AG04449 (cell line): ENCODE data around the gene CRTAC1.

ENCODE experiments used
- CTCF ChIA-PET: fragments of 350-600 bp; formaldehyde crosslinking; extraction: SDS; loops from one replicate; lab custom pipeline; 2021; ENCODE audit warnings: antibody characterized with exemption; lab: Yijun Ruan, JAX
- POLR2A ChIA-PET: fragments of 400-600, 350-600 bp; formaldehyde crosslinking; extraction: SDS; loops from one replicate; lab custom pipeline; 2020; ENCODE audit warnings: antibody characterized with exemption, inconsistent platforms; lab: Yijun Ruan, JAX
- DNase-seq: peaks from one replicate; pipeline ENCODE4 v3.0.0-alpha.2; 2010; ENCODE audit warnings: low read depth, low spot score
- H3K4me3 ChIP-seq: 2 replicates; pipeline ENCODE4 v1.5.1; 2011; ENCODE audit warnings: low read depth, mild to moderate bottlenecking, control low read depth, low read length
- TF ChIP-seq, protein P1 (sequence below): IDR thresholded peaks from one replicate; pipeline ENCODE4 v1.5.1; 2011; ENCODE audit warnings: mild to moderate bottlenecking, moderate library complexity, low read length, control low read depth, inconsistent platforms; ENCODE audit not compliant: insufficient read depth; ENCODE audit errors: missing control alignments

Gene CRTAC1

GRCh38 chr10:97904018-97904381 is 126.4 kb downstream of the CRTAC1 start:
- TF ChIP-seq, protein P1, sequence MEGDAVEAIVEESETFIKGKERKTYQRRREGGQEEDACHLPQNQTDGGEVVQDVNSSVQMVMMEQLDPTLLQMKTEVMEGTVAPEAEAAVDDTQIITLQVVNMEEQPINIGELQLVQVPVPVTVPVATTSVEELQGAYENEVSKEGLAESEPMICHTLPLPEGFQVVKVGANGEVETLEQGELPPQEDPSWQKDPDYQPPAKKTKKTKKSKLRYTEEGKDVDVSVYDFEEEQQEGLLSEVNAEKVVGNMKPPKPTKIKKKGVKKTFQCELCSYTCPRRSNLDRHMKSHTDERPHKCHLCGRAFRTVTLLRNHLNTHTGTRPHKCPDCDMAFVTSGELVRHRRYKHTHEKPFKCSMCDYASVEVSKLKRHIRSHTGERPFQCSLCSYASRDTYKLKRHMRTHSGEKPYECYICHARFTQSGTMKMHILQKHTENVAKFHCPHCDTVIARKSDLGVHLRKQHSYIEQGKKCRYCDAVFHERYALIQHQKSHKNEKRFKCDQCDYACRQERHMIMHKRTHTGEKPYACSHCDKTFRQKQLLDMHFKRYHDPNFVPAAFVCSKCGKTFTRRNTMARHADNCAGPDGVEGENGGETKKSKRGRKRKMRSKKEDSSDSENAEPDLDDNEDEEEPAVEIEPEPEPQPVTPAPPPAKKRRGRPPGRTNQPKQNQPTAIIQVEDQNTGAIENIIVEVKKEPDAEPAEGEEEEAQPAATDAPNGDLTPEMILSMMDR: no peak
- CTCF ChIA-PET: interaction anchor here (1.6 to 3.4 kb wide), 2 partner anchors 12 to 144 kb away, joined by 3 to 17 read pairs; no protein-coding TSS in a partner anchor
- no peak overlapping the region for H3K4me3 ChIP-seq
- no peak for DNase-seq
- POLR2A ChIA-PET: no interaction called here

GRCh38 chr10:97903128-97904017 is 127.0 kb downstream of the CRTAC1 start:
- H3K4me3 ChIP-seq: no peak overlapping the region
- no peak for DNase-seq
- POLR2A ChIA-PET: no interaction called here

DNA sequence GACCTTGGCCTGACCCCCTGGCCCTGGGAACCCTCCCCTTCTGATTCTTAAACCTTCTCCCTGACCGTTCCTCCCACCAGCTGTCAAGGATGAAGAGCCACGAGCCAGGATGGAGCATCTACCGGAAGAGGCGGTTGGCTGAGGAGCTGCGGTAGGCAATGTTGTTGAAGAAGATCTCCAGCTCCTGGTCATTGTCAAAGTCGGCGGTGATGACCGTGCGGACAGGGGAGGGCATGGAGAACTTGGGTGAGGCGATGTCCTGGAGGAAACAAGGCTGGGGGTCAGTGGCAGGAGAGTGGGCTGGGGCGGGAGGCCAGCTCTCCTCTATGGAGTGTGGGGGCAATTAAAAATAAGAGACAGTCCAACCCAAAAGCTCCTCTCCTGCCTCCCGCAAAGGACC is 129.0 kb downstream of the CRTAC1 start:
- CTCF ChIA-PET: no interaction called here
- POLR2A ChIA-PET: no interaction called here
- no peak for DNase-seq
- no peak overlapping the region for H3K4me3 ChIP-seq
- TF ChIP-seq, protein P1: no peak

More at GRCh38 chr10:97903128-97904017, 127.0 kb downstream of the CRTAC1 start:
- TF ChIP-seq, protein P1: no peak
- CTCF ChIA-PET: interaction anchor here (0.5 to 3.4 kb wide), 4 partner anchors 11 to 144 kb away, joined by 3 to 17 read pairs (median 6); no protein-coding TSS in a partner anchor

DNA sequence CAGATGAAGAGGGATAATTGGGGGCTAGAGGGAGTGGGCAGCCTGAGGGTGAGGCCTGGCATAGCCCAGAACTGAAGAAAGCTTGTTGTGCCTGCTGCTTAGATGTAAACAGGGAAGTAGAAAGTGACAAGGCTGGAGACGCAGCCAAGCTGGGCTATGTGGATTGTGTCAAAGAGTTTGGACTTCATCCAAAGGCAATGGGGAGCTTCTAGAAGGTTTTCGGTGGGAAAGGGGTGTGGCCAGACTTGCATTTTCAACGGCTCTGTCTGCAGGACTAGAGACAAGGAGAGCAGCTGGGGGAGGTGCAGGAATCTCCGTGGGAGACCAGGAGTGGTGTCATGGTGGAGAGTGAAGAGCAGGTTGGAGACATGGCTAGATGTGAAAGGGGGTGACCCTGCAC is 132.0 kb downstream of the CRTAC1 start:
- ChIA-PET CTCF (no interaction called here), POLR2A (no interaction called here)
- TF ChIP-seq, protein P1: no peak
- DNase-seq: no peak
- no peak overlapping the region for H3K4me3 ChIP-seq

- TF ChIP-seq, protein P1: no peak
- H3K4me3 ChIP-seq: no peak overlapping the region
- ChIA-PET CTCF (no interaction called here), POLR2A (no interaction called here)
- DNase-seq: no peak
Observed at GRCh38 chr10:97896756-97897358, 133.6 kb downstream of the CRTAC1 start.

DNA sequence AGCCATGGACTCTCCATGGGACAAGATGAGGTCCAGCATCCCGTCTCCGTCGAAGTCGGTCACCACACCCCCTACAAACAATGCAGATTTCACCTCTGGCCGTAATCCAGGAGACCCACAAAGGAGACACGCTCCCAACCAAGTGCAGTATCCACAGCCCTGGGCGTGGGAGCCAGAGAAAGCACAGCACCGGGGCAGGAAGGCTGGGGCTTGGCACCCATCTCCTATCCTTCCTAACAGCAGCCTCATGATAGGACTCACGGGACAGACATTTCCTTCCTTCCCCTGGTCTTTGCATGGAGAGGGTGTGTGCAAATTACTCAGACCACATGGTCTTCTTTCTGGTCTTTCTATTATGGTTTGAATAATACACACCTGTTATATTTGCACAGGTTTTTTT is 134.5 kb downstream of the CRTAC1 start:
- DNase-seq: no peak
- TF ChIP-seq, protein P1: no peak
- no peak overlapping the region for H3K4me3 ChIP-seq
- CTCF ChIA-PET: no interaction called here
- POLR2A ChIA-PET: no interaction called here
